CD4-positive, alpha-beta T cell (primary cell): ENCODE results near the gene PDZRN4. TPM values are rescaled to one million over a fixed set of nuclear protein-coding genes. Genes with fewer than 3 reads are reported as not detected.

Source experiments
- ATAC-seq: fragments of 200-7000 bp; cut with Tn5 transposase; one replicate; pipeline ENCODE4 v1.10.0; 2022; ENCODE audit warnings: mild to moderate bottlenecking; ENCODE audit not compliant: poor library complexity
- CTCF ChIA-PET: fragments of 350-600 bp; sonication (Branson Sonifier 250); formaldehyde crosslinking; loops from one replicate; lab custom pipeline; 2021; ENCODE audit warnings: antibody characterized with exemption, inconsistent platforms; lab: Charles Lee
- POLR2A ChIA-PET: fragments of 350-600 bp; sonication (Branson Sonifier 250); formaldehyde crosslinking; loops from one replicate; lab custom pipeline; 2021; ENCODE audit warnings: antibody characterized with exemption, inconsistent platforms; lab: Charles Lee
- DNase-seq, 14 experiments: peaks; one replicate each; pipeline ENCODE4 v3.0.0-alpha.2; 2013 to 2020; ENCODE audit warnings: mixed read lengths in 2 of 14
- H3K27ac ChIP-seq, 2 donors: one replicate each; pipeline versions ENCODE4 v1.5.1 to v1.7.0; 2013; ENCODE audit warnings: low read length in 2 of 2, low read depth in 1 of 2, mild to moderate bottlenecking in 1 of 2
- H3K27me3 ChIP-seq, 2 experiments: 1 replicate in 1 of 2; 2 replicates in 1 of 2; pipeline versions ENCODE4 v1.6.1 to v1.7.0; 2013; ENCODE audit warnings: low read length in 2 of 2, control low read depth in 1 of 2, mild to moderate bottlenecking in 1 of 2, moderate library complexity in 1 of 2; ENCODE audit not compliant: insufficient read depth in 2 of 2, control insufficient read depth in 1 of 2
- H3K36me3 ChIP-seq: one replicate; pipeline ENCODE4 v1.6.1; 2013; ENCODE audit warnings: low read length, control low read depth; ENCODE audit not compliant: insufficient read depth
- H3K4me1 ChIP-seq: one replicate; pipeline ENCODE4 v1.6.1; 2013; ENCODE audit warnings: low read length, control low read depth; ENCODE audit not compliant: insufficient read depth
- H3K4me3 ChIP-seq: one replicate; pipeline ENCODE4 v1.5.1; 2013; ENCODE audit warnings: mild to moderate bottlenecking, low read length, moderate library complexity
- H3K9me3 ChIP-seq, 2 experiments: 1 replicate in 1 of 2; 2 replicates in 1 of 2; pipeline versions ENCODE4 v1.6.1 to v1.7.0; 2013; ENCODE audit warnings: low read length in 2 of 2, mild to moderate bottlenecking in 2 of 2, control low read depth in 1 of 2, moderate library complexity in 1 of 2; ENCODE audit not compliant: control insufficient read depth in 1 of 2, insufficient read depth in 1 of 2
- H3K27ac Mint-ChIP-seq: one replicate; pipeline ENCODE4 v1.8.0; 2020; ENCODE audit warnings: mixed read lengths
- H3K27me3 Mint-ChIP-seq: one replicate; pipeline ENCODE4 v1.8.0; 2021; ENCODE audit warnings: mixed read lengths
- H3K36me3 Mint-ChIP-seq: one replicate; pipeline ENCODE4 v1.8.0; 2021; ENCODE audit warnings: low read depth, mixed read lengths
- H3K4me1 Mint-ChIP-seq: one replicate; pipeline ENCODE4 v1.8.0; 2021; ENCODE audit warnings: low read depth, mixed read lengths
- H3K4me3 Mint-ChIP-seq: one replicate; pipeline ENCODE4 v1.8.0; 2020; ENCODE audit warnings: mild to moderate bottlenecking, mixed read lengths
- H3K9me3 Mint-ChIP-seq: one replicate; pipeline ENCODE4 v1.8.0; 2020; ENCODE audit warnings: mixed read lengths
- intact Hi-C, 2 experiments: fragments of 100-400 bp; cut with DNase I in 1 of 2; cut with micrococcal nuclease in 1 of 2; formaldehyde crosslinking; loops; one replicate each; pipeline versions ENCODE4 v1.15.1 to v1.9.0; 2023 to 2025; cut with DNase I, micrococcal nuclease
- total RNA-seq, 174 experiments: library from RNA in 2 of 174; stranded (reverse) in 2 of 174; gene quantifications; one replicate each; pipeline ENCODE4 v1.2.3 and lab custom pipeline; 2021 to 2026
- TF ChIP-seq, protein P1 (sequence below): fragments of 200-600 bp; IDR thresholded peaks from one replicate; pipeline ENCODE4 v1.8.0; 2022; ENCODE audit warnings: antibody characterized with exemption, mild to moderate bottlenecking

The PDZRN4 gene
- total RNA-seq, 2 experiments from 2014 or later: not detected

DNA sequence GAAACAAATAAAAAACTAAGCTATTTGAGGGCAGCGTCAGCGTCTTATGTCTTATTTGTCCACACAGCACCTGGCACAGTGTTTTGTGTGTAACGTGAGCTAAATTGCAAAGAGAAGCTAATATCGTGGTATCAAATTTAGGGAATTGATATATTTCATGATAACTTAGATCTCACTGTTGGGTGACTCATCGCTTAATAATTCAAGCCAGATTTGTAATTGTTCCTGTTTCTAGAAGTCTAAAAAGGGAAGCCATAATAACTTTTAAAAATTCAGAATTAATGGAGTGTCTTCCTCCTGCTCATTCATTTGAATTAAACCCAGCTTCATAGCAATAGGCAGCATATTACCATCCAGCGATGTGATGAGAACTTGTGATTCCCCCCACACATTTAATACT is 214.7 kb downstream of the PDZRN4 start:
- intact Hi-C loops: loop anchor here in 1 of 2 experiments (1.0 kb wide), 1 partner anchor 10 kb away; no protein-coding TSS in a partner anchor
- ChIA-PET POLR2A (no interaction called here), CTCF (interaction anchor here (0.6 kb wide), 1 partner anchor 24 kb away, joined by 3 read pairs; no protein-coding TSS in a partner anchor)
- H3K4me3 Mint-ChIP-seq: no peak overlapping the region
- H3K4me1 Mint-ChIP-seq: no peaks in the 10 kb centered on the region
- Histone ChIP-seq H3K36me3 (no peaks in the 10 kb centered on the region), H3K27ac (no peak overlapping the region), H3K4me3 (no peak overlapping the region), H3K27me3 (no peaks in the 10 kb centered on the region), H3K4me1 (no peaks in the 10 kb centered on the region), H3K9me3 (peaks cover 0 to 5% of the 10 kb centered on the region in 2 experiments)
- peaks cover 8% of the 10 kb centered on the region for H3K9me3 Mint-ChIP-seq
- H3K27me3 Mint-ChIP-seq: no peaks in the 10 kb centered on the region
- ATAC-seq (no peak), DNase-seq (no peak)
- no peaks in the 10 kb centered on the region for H3K36me3 Mint-ChIP-seq
- TF ChIP-seq, protein P1, sequence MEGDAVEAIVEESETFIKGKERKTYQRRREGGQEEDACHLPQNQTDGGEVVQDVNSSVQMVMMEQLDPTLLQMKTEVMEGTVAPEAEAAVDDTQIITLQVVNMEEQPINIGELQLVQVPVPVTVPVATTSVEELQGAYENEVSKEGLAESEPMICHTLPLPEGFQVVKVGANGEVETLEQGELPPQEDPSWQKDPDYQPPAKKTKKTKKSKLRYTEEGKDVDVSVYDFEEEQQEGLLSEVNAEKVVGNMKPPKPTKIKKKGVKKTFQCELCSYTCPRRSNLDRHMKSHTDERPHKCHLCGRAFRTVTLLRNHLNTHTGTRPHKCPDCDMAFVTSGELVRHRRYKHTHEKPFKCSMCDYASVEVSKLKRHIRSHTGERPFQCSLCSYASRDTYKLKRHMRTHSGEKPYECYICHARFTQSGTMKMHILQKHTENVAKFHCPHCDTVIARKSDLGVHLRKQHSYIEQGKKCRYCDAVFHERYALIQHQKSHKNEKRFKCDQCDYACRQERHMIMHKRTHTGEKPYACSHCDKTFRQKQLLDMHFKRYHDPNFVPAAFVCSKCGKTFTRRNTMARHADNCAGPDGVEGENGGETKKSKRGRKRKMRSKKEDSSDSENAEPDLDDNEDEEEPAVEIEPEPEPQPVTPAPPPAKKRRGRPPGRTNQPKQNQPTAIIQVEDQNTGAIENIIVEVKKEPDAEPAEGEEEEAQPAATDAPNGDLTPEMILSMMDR: no peak
- H3K27ac Mint-ChIP-seq: no peak overlapping the region

DNA sequence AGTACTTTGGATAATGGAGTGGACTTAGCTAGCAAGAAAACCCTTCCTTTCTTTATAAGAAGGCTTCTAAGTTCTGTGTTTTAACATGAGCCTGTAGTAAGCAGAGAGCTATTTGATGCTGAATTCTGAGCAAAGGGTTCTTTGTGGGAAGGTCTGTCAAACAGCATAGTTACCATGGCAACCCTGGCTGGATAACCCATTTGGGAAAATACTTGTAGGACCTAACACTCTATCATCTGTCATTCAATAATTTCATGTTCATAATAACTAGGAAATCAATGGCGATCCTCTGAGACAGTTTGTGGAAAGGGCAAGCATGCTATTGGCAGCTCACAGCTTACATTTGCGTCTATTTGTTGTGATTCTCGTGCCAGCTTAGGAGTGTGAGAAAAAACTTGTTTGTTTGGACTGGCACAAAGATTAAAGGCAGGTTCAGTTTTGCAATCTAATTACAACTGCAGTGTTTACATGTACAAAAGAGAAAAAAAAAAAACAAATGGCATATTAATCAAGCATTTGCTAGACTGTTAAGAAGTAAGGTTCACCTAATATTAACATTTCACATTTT is 219.2 kb downstream of the PDZRN4 start:
- Histone ChIP-seq H3K4me3 (no peak overlapping the region), H3K27ac (no peak overlapping the region), H3K27me3 (no peaks in the 10 kb centered on the region), H3K4me1 (no peaks in the 10 kb centered on the region), H3K9me3 (peaks cover 0 to 5% of the 10 kb centered on the region in 2 experiments), H3K36me3 (no peaks in the 10 kb centered on the region)
- ChIA-PET POLR2A (no interaction called here), CTCF (no interaction called here)
- ATAC-seq (no peak), DNase-seq (no peak)
- Mint-ChIP-seq H3K27me3 (no peaks in the 10 kb centered on the region), H3K4me3 (no peak overlapping the region), H3K27ac (no peak overlapping the region), H3K9me3 (peaks cover 9% of the 10 kb centered on the region), H3K4me1 (no peaks in the 10 kb centered on the region), H3K36me3 (no peaks in the 10 kb centered on the region)
- TF ChIP-seq, protein P1: no peak
- intact Hi-C loops: no loop called here

DNA sequence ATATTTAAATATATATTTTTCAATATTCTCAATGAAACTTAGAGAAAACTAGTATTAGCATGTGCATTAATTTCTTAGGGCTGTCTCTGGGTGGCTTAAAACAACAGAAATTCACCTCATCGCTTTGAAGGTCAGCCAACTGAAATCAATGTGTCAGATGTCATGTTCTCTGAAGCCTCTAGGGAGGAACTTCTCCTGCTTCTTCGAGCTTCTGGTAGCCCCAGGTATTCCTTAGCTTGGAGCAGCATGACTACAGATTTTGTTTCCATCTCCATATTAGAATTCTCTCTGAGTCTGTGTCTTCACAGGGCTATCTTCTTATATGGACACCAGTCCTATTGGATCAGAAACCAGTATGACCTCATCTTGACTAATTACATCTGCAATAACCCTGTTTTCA is 221.5 kb downstream of the PDZRN4 start:
- intact Hi-C loops: no loop called here
- Histone ChIP-seq H3K9me3 (peaks cover 0 to 5% of the 10 kb centered on the region in 2 experiments), H3K4me3 (no peak overlapping the region), H3K27me3 (no peaks in the 10 kb centered on the region), H3K27ac (no peak overlapping the region), H3K4me1 (no peaks in the 10 kb centered on the region), H3K36me3 (no peaks in the 10 kb centered on the region)
- no peak for DNase-seq
- Mint-ChIP-seq H3K4me3 (no peak overlapping the region), H3K9me3 (peaks cover 11% of the 10 kb centered on the region), H3K36me3 (no peaks in the 10 kb centered on the region), H3K27ac (no peak overlapping the region), H3K27me3 (no peaks in the 10 kb centered on the region), H3K4me1 (no peaks in the 10 kb centered on the region)
- TF ChIP-seq, protein P1: no peak
- CTCF ChIA-PET: no interaction called here
- POLR2A ChIA-PET: no interaction called here
- no peak for ATAC-seq
